ENCODE measurements around the gene FUT4.
"Not testable (repeated sequence)": the region's sequence is repeated elsewhere in the genome, so short reads cannot be mapped to it uniquely, and the experiment has no call there.

The FUT4 gene

GRCh38 chr11:94563848-94564467 lies 20.2 kb downstream of the FUT4 start:
- in situ Hi-C loops (cut with MboI; ENCODE audit: low sequenced_read_pairs): no loop called here

DNA sequence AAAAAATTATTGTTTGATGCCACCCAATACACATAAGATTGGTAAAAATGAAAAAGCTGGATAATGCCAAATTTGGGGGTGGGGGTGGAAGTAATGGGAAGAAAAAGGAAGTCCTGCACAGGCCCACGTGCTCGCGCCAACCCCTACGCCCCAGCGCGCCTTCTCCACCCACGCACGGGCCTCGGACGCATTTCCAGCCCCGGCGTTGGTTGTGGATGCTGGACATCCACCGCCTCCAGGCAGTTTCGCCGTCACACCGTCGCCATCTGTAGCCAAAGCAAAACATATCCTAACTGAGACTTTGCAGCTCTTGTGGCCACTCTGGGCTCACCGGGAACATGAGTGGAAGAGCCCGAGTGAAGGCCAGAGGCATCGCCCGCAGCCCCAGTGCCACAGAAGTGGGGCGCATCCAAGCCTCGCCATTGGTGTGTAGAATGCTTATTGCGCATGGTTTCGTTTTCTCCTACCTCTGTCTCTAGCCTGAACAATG lies 23.5 kb downstream of the FUT4 start, which contains the start of gene PIWIL4:
Gene PIWIL4 (plus strand): TSS at position 188 of the 490 bp plus-strand sequence. CDS start 151 bp downstream, at position 339.
- in situ Hi-C loops (cut with MboI; ENCODE audit: low sequenced_read_pairs): no loop called here

GRCh38 chr11:94568200-94568599 lies 24.5 kb downstream of the FUT4 start:
- in situ Hi-C loops (cut with MboI; ENCODE audit: low sequenced_read_pairs): no loop called here

DNA sequence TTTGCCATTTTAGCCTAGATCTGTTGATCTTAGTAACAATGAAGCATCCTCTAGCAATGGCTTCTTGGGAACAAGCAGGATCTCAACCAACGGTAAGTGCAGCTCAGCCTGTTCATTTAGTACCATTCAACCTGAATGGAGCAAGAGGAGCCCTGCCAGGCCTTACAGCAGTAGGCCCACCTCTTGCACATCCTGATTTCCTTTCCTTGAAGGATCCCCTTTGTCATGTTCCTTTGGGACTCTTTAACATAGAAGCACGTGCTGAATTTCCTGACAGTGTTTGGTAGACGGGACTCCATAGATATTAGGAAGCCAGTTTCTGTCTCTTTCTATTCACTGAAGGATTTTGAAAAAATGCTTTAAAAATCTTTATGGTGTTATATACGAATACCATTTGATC lies 25.0 kb downstream of the FUT4 start:
- in situ Hi-C loops (cut with MboI; ENCODE audit: low sequenced_read_pairs): no loop called here

DNA sequence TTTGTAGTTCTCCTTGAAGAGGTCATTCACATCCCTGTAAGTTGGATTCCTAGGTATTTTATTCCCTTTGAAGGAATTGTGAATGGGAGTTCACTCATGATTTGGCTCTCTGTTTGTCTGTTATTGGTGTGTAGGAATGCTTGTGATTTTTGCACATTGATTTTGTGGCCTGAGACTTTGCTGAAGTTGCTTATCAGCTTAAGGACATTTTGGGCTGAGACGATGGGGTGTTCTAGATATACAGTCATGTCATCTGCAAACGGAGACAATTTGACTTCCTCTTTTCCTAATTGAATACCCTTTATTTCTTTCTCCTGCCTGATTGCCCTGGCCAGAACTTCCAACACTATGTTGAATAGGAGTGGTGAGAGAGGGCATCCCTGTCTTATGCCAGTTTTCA lies 29.3 kb downstream of the FUT4 start:
- in situ Hi-C loops (cut with MboI; ENCODE audit: low sequenced_read_pairs): not testable (repeated sequence)

DNA sequence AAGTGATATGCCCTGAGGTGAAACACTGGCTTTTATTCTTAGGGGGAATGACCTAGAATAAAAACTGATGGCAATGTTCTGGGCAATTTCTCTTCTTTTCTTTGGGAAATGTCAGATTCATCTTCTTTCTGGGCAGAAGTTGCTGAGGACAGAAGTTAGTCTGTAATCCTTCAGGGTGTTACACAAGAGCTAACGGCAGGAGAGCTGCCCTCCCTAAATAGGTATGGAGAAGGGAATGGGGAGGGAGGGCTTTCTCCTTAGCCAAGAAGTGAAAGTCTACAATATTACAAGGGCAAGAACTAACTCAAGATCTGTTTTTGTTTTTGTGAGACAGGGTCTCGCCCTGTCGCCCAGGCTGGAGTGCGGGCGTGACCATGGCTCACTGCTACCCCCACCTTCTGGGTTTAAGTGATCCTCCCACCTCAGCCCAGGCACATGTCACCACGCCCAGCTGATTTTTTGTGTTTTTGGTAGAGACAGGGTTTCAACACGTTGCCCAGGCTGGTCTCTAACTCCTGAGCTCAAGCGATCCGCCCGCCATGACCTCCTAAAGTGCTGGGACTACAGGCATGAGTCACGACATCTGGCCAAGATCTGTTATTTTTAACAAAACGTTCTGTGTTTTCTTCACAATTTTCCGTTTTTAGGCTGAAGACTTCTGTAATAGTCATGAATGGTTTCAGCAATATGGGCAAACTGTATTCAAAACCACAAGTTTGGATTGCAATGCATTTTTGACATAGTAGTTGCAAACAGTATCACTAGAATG lies 30.7 kb downstream of the FUT4 start:
- in situ Hi-C loops (cut with MboI; ENCODE audit: low sequenced_read_pairs): no loop called here

GRCh38 chr11:94576306-94576705 lies 32.6 kb downstream of the FUT4 start:
- in situ Hi-C loops (cut with MboI; ENCODE audit: low sequenced_read_pairs): no loop called here

DNA sequence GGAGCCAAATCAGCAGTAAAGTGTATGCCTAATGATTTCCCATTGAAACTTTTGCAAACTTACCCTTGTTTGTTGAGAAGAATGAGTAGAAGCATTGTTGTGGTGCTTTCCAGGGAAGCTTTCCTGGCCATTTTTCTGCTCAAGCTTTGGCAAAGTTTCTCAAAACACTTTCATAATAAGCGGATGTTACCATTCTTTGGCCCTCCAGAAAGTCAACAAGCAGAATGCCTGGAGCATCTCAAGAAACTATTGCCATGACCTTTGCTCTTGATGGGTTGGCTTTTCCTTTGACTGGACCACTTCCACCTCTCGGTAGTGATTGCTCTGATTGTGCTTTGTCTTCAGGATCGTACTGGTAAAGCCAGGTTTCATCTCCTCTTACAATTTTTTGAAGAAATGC lies 34.1 kb downstream of the FUT4 start:
- in situ Hi-C loops (cut with MboI; ENCODE audit: low sequenced_read_pairs): no loop called here

DNA sequence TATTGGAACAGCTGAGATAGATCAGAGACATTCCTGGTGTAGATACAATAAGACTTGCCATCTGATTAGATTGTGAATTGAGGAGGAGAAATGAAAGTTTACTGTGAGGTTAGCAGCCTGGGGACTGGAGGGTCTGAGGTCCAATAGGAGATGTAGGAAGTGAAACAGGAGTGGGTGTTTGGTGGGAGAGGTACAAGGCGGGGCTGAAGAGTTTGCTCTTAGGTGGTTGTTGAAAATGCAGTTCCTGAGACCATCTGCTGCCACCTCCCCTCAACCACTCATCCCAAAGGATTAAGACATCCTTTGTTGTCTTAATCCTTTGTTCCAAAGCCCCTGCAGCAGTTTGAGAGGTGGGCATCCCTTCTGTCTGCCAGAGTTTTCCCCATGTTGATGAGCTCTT lies 38.2 kb downstream of the FUT4 start:
- in situ Hi-C loops (cut with MboI; ENCODE audit: low sequenced_read_pairs): no loop called here

DNA sequence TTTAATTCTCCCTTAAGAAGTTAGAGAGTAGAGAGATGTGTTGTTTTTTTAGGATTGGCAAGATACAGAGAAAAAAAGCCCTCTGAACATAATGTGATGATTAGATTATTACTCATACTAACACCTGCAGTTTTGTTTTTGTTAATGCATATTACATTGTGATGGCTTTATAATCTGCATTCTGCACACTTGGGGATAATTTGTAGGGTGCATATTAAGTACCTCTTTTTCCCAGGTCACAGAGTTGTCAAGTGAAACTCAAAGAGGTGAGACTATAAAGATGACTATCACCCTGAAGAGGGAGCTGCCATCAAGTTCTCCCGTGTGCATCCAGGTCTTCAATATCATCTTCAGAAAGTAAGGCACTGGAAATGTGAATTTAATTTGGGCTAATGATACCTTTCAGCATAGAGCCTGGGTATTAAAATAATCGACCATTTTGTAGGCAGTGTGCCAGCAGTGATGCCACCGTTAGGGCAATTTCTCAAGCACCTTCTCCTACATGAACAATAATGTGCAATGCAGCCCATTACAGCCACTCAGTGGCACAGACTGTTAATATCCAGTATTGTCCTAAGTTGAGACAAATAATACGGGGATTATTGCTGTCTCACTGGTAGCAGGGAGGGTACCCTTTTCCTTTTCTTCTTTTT lies 39.6 kb downstream of the FUT4 start:
- in situ Hi-C loops (cut with MboI; ENCODE audit: low sequenced_read_pairs): no loop called here

DNA sequence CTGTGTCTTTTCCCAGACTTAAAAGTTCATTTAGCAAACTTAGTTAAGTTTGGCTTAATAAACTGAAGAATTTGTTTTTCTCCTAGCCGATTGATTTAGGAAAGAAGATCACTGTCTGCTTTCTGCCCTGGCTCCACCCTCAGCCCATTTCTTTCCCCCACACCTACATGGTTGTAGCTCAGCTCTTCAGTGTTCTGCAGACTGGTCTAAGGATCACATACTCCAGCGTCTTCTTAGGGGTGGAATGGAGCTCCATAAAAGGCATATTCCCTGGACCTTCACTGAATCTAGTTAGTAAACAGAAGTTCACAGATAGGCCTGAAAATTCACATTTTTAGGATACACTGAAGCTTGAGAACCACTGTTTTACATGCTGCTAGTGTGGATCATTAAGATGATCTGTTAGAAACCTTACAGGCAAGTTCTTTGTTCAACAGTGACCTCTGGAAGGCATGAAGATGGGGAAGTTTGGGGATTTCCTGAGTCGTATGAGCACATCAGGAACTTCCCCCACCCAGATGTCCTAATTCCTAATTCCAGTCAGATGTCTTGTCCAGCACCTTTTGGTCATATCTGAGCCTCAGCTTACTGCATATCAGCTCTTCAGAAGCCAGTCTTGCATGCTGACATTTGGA lies 40.3 kb downstream of the FUT4 start:
- in situ Hi-C loops (cut with MboI; ENCODE audit: low sequenced_read_pairs): no loop called here

GRCh38 chr11:94584978-94585377 lies 41.3 kb downstream of the FUT4 start:
- in situ Hi-C loops (cut with MboI; ENCODE audit: low sequenced_read_pairs): no loop called here

- in situ Hi-C loops (cut with MboI; ENCODE audit: low sequenced_read_pairs): no loop called here
These were observed 41.7 kb downstream of the FUT4 start for GRCh38 chr11:94585399-94585798.

DNA sequence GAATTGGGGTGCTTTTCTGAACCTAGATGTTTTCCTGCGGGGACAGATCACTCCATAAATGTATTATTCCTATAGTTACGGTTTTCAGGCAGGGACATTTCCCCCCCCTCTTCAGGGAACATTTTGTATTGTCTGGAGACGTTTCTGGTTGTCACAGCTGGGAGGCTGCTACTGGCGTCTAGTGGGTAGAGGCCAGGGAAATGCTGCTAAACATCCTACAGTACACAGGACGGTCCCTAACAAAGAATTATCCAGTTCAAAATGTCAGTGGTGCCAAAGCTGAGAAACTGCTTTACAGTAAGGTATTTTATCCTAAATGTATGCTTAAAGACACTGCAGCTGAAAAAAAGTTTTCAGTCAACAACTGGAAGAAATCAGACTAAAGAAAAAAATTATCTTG lies 42.8 kb downstream of the FUT4 start:
- in situ Hi-C loops (cut with MboI; ENCODE audit: low sequenced_read_pairs): no loop called here

- in situ Hi-C loops (cut with MboI; ENCODE audit: low sequenced_read_pairs): no loop called here
These were observed 43.3 kb downstream of the FUT4 start for GRCh38 chr11:94586978-94587377.

GRCh38 chr11:94588366-94588942 lies 44.7 kb downstream of the FUT4 start:
- in situ Hi-C loops (cut with MboI; ENCODE audit: low sequenced_read_pairs): no loop called here

GRCh38 chr11:94590352-94591041 lies 46.8 kb downstream of the FUT4 start:
- in situ Hi-C loops (cut with MboI; ENCODE audit: low sequenced_read_pairs): no loop called here

GRCh38 chr11:94593030-94593429 lies 49.3 kb downstream of the FUT4 start:
- in situ Hi-C loops (cut with MboI; ENCODE audit: low sequenced_read_pairs): no loop called here

DNA sequence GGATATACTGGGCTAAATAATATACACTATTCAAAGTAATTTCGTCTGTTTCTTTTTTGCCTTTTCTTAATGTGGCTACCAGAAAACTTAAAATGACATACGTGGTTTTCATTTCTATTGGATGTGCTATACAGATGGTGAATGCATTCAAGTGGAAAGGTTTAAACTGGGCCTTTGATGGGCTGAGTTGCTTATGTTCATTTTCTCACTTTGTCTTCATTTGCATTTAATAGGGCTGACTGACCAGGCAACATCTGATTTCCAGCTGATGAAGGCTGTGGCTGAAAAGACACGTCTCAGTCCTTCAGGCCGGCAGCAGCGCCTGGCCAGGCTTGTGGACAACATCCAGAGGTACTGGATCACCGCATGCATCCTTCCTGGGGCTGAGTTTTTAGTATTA lies 51.4 kb downstream of the FUT4 start:
- in situ Hi-C loops (cut with MboI; ENCODE audit: low sequenced_read_pairs): no loop called here

- in situ Hi-C loops (cut with MboI; ENCODE audit: low sequenced_read_pairs): no loop called here
These were observed 54.2 kb downstream of the FUT4 start for GRCh38 chr11:94597896-94598295.

Measured in hTERT RPE-1 (cell line).